Measurements from ENCODE around the gene NCK1.
A peak's percentile ranks its signal among the peaks of the same experiment; 100 is the strongest.

Gene NCK1

GRCh38 chr3:136938334-136938733, 76.3 kb downstream of the NCK1 start:
- Histone ChIP-seq H3K27ac (ENCODE audit: low read depth, low read length) (peak overlapping the region; percentile 18; the same call in 1 of the 2 replicates), H3K9me2 (replicated peaks; ENCODE audit: insufficient read depth, low read length) (no peaks in the 10 kb centered on the region), H3K4me3 (ENCODE audit: insufficient read depth, low read length, poor library complexity, severe bottlenecking) (no peak overlapping the region), H4K20me1 (ENCODE audit: low read depth, low read length) (0 out of 2 replicates have a peak, but pooled peaks cover 4% of the 10 kb centered on the region), H3K9me3 (ENCODE audit: insufficient read depth, low read length) (no peaks in the 10 kb centered on the region), H3K4me2 (ENCODE audit: low read depth, low read length, poor library complexity, severe bottlenecking) (peak overlapping the region; percentile 60), H2AFZ (ENCODE audit: low read depth, low read length, severe bottlenecking) (no peak overlapping the region), H3K9ac (ENCODE audit: low read length) (no peak overlapping the region), H3K36me3 (ENCODE audit: low read length) (peaks cover 20% of the 10 kb centered on the region), H3K27me3 (ENCODE audit: low read length) (no peaks in the 10 kb centered on the region), H3K79me2 (ENCODE audit: insufficient read depth, low read length) (peaks cover 92% of the 10 kb centered on the region), H3F3A (ENCODE audit: insufficient read depth) (peaks cover 13% of the 10 kb centered on the region; the same call in 1 of the 2 replicates)
- TF ChIP-seq EZH2phosphoT487 (conservative IDR thresholded peaks at IDR 0.05; ENCODE audit: low read length), result no peak
- TF ChIP-seq, protein P1, sequence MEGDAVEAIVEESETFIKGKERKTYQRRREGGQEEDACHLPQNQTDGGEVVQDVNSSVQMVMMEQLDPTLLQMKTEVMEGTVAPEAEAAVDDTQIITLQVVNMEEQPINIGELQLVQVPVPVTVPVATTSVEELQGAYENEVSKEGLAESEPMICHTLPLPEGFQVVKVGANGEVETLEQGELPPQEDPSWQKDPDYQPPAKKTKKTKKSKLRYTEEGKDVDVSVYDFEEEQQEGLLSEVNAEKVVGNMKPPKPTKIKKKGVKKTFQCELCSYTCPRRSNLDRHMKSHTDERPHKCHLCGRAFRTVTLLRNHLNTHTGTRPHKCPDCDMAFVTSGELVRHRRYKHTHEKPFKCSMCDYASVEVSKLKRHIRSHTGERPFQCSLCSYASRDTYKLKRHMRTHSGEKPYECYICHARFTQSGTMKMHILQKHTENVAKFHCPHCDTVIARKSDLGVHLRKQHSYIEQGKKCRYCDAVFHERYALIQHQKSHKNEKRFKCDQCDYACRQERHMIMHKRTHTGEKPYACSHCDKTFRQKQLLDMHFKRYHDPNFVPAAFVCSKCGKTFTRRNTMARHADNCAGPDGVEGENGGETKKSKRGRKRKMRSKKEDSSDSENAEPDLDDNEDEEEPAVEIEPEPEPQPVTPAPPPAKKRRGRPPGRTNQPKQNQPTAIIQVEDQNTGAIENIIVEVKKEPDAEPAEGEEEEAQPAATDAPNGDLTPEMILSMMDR (IDR thresholded peaks at IDR 0.05; ENCODE audit: insufficient read depth, low read length, poor library complexity, severe bottlenecking), result no peak

DNA sequence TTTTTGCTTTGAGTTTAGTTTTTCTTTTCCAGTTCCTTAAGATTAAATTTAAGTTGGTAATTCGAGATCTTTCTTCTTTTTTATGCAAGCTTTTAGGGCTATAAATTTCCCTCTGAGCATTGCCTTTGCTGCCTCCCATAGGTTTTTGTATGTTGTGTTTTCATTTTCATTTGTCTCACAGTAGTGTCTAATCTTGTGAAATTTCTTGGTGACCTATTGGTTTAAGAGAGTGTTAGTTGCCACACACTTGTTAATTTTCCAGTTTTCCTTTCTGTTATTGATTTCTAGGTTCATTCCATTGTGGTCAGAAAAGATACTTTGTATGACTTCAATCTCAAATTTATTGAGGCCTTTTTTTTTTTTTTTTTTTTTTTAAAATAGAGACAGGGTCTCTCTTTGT, 77.5 kb downstream of the NCK1 start:
- H3K27me3 ChIP-seq (ENCODE audit: low read length), result no peaks in the 10 kb centered on the region
- peak overlapping the region; percentile 18; the same call in 1 of the 2 replicates for H3K27ac ChIP-seq (ENCODE audit: low read depth, low read length)
- TF ChIP-seq, protein P1 (IDR thresholded peaks at IDR 0.05; ENCODE audit: insufficient read depth, low read length, poor library complexity, severe bottlenecking), result no peak
- TF ChIP-seq EZH2phosphoT487 (conservative IDR thresholded peaks at IDR 0.05; ENCODE audit: low read length), result no peak
- H3K9me3 ChIP-seq (ENCODE audit: insufficient read depth, low read length), result no peaks in the 10 kb centered on the region
- H3K9ac ChIP-seq (ENCODE audit: low read length), result no peak overlapping the region
- no peaks in the 10 kb centered on the region for H3K9me2 ChIP-seq (replicated peaks; ENCODE audit: insufficient read depth, low read length)
- H3K4me2 ChIP-seq (ENCODE audit: low read depth, low read length, poor library complexity, severe bottlenecking), result peak overlapping the region; percentile 60
- no peak overlapping the region for H3K4me3 ChIP-seq (ENCODE audit: insufficient read depth, low read length, poor library complexity, severe bottlenecking)
- H3F3A ChIP-seq (ENCODE audit: insufficient read depth), result peaks cover 11% of the 10 kb centered on the region; the same call in 1 of the 2 replicates
- peaks cover 17% of the 10 kb centered on the region for H3K36me3 ChIP-seq (ENCODE audit: low read length)
- H2AFZ ChIP-seq (ENCODE audit: low read depth, low read length, severe bottlenecking), result no peak overlapping the region
- H3K79me2 ChIP-seq (ENCODE audit: insufficient read depth, low read length), result peaks cover 93% of the 10 kb centered on the region
- 0 out of 2 replicates have a peak, but pooled peaks cover 4% of the 10 kb centered on the region for H4K20me1 ChIP-seq (ENCODE audit: low read depth, low read length)

DNA sequence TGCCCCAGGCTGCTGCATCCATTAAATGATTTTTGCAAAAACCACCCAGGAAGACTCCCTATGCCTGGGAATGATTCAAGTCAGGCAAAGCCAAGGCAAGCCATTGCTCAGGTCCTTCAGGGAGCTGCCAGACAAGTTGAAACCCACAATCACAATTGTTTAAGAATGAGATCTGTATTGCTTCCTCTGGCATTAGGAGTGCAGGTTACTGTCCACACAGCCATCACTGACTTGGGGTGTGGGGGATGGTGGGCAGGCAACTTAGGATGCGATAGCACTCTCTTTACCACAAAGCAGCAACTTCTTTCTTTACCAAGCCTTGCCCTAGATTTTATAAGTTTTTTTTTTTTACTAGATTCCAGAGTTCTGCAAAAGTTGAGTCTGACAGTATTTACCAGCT, 80.8 kb downstream of the NCK1 start:
- H3K27me3 ChIP-seq (ENCODE audit: low read length), result no peaks in the 10 kb centered on the region
- peak overlapping the region; percentile 6; the same call in 1 of the 2 replicates for H3K27ac ChIP-seq (ENCODE audit: low read depth, low read length)
- H3K9me3 ChIP-seq (ENCODE audit: insufficient read depth, low read length), result no peaks in the 10 kb centered on the region
- TF ChIP-seq, protein P1 (IDR thresholded peaks at IDR 0.05; ENCODE audit: insufficient read depth, low read length, poor library complexity, severe bottlenecking), result no peak
- TF ChIP-seq EZH2phosphoT487 (conservative IDR thresholded peaks at IDR 0.05; ENCODE audit: low read length), result no peak
- no peak overlapping the region for H2AFZ ChIP-seq (ENCODE audit: low read depth, low read length, severe bottlenecking)
- no peak overlapping the region for H3K4me3 ChIP-seq (ENCODE audit: insufficient read depth, low read length, poor library complexity, severe bottlenecking)
- H3F3A ChIP-seq (ENCODE audit: insufficient read depth), result peaks cover 21% of the 10 kb centered on the region
- H4K20me1 ChIP-seq (ENCODE audit: low read depth, low read length), result 0 out of 2 replicates have a peak, but pooled peaks cover 3% of the 10 kb centered on the region
- no peak overlapping the region for H3K9ac ChIP-seq (ENCODE audit: low read length)
- H3K36me3 ChIP-seq (ENCODE audit: low read length), result peaks cover 20% of the 10 kb centered on the region; the same call in 1 of the 2 replicates
- H3K4me2 ChIP-seq (ENCODE audit: low read depth, low read length, poor library complexity, severe bottlenecking), result no peak overlapping the region
- no peaks in the 10 kb centered on the region for H3K9me2 ChIP-seq (replicated peaks; ENCODE audit: insufficient read depth, low read length)
- peaks cover 73% of the 10 kb centered on the region for H3K79me2 ChIP-seq (ENCODE audit: insufficient read depth, low read length)
